Kidney (tissue), 14 donors: ENCODE measurements around the gene TRIM66. TPM values are rescaled to one million over a fixed set of nuclear protein-coding genes. Genes with fewer than 3 reads are reported as not detected.

Source experiments
- DNase-seq, 5 donors: peaks; one replicate each; pipeline ENCODE4 v3.0.0-alpha.2; 2013 to 2020
- FAIRE-seq: peaks from 2 replicates; lab custom pipeline; 2012; peaks lifted over from hg19 to GRCh38; lab: Jason Lieb, UNC
- H3K27ac ChIP-seq, 2 donors: one replicate each; pipeline ENCODE4 v1.7.0; 2013; ENCODE audit warnings: low read depth in 2 of 2, low read length in 2 of 2, inconsistent platforms in 1 of 2
- H3K27me3 ChIP-seq: one replicate; pipeline ENCODE4 v1.7.1; 2013; ENCODE audit warnings: low read length, inconsistent platforms; ENCODE audit not compliant: control insufficient read depth, insufficient read depth
- H3K36me3 ChIP-seq, 3 donors: one replicate each; pipeline versions ENCODE4 v1.7.0 to v1.7.1; 2013; ENCODE audit warnings: low read length in 3 of 3, control low read depth in 1 of 3, inconsistent platforms in 1 of 3; ENCODE audit not compliant: insufficient read depth in 3 of 3, control insufficient read depth in 2 of 3
- H3K4me1 ChIP-seq, 3 donors: one replicate each; pipeline versions ENCODE4 v1.7.0 to v1.7.1; 2013; ENCODE audit warnings: low read length in 3 of 3, inconsistent platforms in 1 of 3, low read depth in 1 of 3; ENCODE audit not compliant: control insufficient read depth in 2 of 3, insufficient read depth in 2 of 3
- H3K4me3 ChIP-seq, 3 donors: one replicate each; pipeline versions ENCODE4 v1.7.0 to v1.8.1; 2013; ENCODE audit warnings: low read length in 3 of 3, control low read depth in 1 of 3, inconsistent platforms in 1 of 3
- H3K9ac ChIP-seq, 3 donors: one replicate each; pipeline versions ENCODE4 v1.7.0 to v1.7.1; 2013; ENCODE audit warnings: low read length in 3 of 3, control low read depth in 1 of 3, inconsistent platforms in 1 of 3
- H3K9me3 ChIP-seq, 3 donors: one replicate each; pipeline versions ENCODE4 v1.7.0 to v1.7.1; 2013; ENCODE audit warnings: low read length in 3 of 3, control low read depth in 1 of 3, inconsistent platforms in 1 of 3; ENCODE audit not compliant: control insufficient read depth in 2 of 3, insufficient read depth in 1 of 3
- CTCF ChIP-seq: IDR thresholded peaks from 3 replicates; pipeline ENCODE4 v1.5.1; 2012; ENCODE audit warnings: mild to moderate bottlenecking, moderate library complexity, borderline replicate concordance; ENCODE audit not compliant: insufficient read depth; ENCODE audit errors: extremely low read depth
- intact Hi-C: fragments of 100-400 bp; cut with DNase I; formaldehyde crosslinking; loops from one replicate; pipeline ENCODE4 v1.11.1; 2022
- polyA plus RNA-seq: library from polyadenylated mRNA; stranded (reverse); fragments of 350-450 nt; fragmentation: Illumina TruSeq; extraction: RNeasy Lipid Tissue Mini Kit (QIAGEN cat#74804); gene quantifications from one replicate; pipeline ENCODE4 v1.2.3, GENCODE V29; 2014; ENCODE audit warnings: low read depth, low replicate concordance; ENCODE audit not compliant: insufficient read depth
- total RNA-seq: library from RNA; stranded (reverse); fragmentation: NEBNext Ultra II Directional; extraction: Animal tissue kit (Norgen Biotek cat#: 25700); gene quantifications from one replicate; pipeline ENCODE4 v1.2.1, GENCODE V29; 2021
- donor health status: control.
- donor health status: control.
- donor health status: control.
- donor health status: control.
- donor health status: control.
- donor health status: DM: yes; HTN: yes; CAD: no.
- donor health status: Normal renal cell carcinoma (clear cell type).

The TRIM66 gene
- total and polyA plus RNA-seq, 2 donors from 2014 or later = 1.4 to 25.7 TPM

- Histone ChIP-seq H3K27ac (no peak overlapping the region), H3K4me3 (no peak overlapping the region), H3K36me3 (no peaks in the 10 kb centered on the region), H3K27me3 (no peaks in the 10 kb centered on the region), H3K4me1 (peaks cover 0 to 4% (median 0%) of the 10 kb centered on the region in 3 donors), H3K9me3 (no peaks in the 10 kb centered on the region), H3K9ac (no peak overlapping the region)
- intact Hi-C loops = no loop called here
- no peak for TF ChIP-seq CTCF
- FAIRE-seq (no peak), DNase-seq (no peak)
Observed at GRCh38 chr11:8598506-8598905, 84.0 kb downstream of the TRIM66 start.

DNA sequence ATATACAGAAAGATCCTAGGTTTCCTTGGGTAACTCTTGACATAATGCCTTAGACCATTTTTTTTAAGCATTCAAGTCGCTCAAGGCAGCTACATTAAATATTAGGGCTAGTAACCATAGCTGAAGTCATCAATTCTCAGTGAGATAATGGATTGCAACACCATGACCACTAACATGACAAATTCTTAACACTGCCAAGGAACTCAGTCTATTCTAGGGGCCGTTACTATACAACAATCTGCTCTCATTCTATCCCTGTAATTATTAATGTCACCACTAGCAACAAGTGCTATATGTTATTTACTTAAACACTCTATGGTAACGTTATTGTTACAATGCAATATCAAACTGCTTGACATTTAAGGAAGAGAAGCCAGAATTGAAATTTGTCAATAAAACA lies 85.3 kb downstream of the TRIM66 start:
- Histone ChIP-seq H3K9me3 (no peaks in the 10 kb centered on the region), H3K4me1 (peaks cover 0 to 4% (median 0%) of the 10 kb centered on the region in 3 donors), H3K27me3 (no peaks in the 10 kb centered on the region), H3K27ac (no peak overlapping the region), H3K4me3 (no peak overlapping the region), H3K36me3 (no peaks in the 10 kb centered on the region), H3K9ac (no peak overlapping the region)
- intact Hi-C loops = no loop called here
- TF ChIP-seq CTCF = no peak
- no peak for FAIRE-seq
- DNase-seq = no peak

DNA sequence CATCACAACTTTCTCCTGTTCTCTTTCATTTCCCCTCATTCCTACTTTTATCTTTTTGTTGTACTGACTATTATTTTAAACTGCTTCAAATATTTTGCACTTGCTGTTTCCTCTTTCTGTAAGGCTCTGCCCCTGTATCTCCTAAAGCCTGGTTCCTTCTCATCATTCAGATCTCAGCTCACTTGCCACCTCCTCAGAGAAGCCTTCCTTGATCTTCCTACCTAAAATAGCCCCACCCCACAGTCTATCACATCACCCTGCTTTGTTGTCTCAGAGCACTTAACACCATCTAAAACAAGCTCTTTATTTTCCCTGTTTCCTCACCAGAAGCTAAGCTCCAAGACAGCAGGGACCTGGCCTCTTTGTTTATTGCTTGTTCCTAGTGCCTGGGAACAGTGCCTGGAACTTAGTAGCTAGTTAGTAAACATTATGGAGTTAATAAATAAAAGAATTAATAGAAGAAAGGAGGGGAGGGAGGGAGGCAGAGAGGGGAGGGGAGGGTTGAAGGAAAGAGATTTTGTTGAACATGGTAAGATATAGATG lies 85.9 kb downstream of the TRIM66 start:
- Histone ChIP-seq H3K4me1 (peaks cover 0 to 4% (median 0%) of the 10 kb centered on the region in 3 donors), H3K27ac (no peak overlapping the region), H3K9me3 (no peaks in the 10 kb centered on the region), H3K4me3 (no peak overlapping the region), H3K9ac (no peak overlapping the region), H3K36me3 (no peaks in the 10 kb centered on the region), H3K27me3 (no peaks in the 10 kb centered on the region)
- TF ChIP-seq CTCF = no peak
- FAIRE-seq (no peak), DNase-seq (no peak)
- intact Hi-C loops = no loop called here
